Measurements from ENCODE around the gene FOXN3.
"Not testable (repeated sequence)": the region's sequence is repeated elsewhere in the genome, so short reads cannot be mapped to it uniquely, and the experiment has no call there.

Gene FOXN3

GRCh38 chr14:89158701-89159100, 258.3 kb downstream of the FOXN3 start:
- FAIRE-seq, result no peak

- FAIRE-seq, result not testable (repeated sequence)
Observed at GRCh38 chr14:89158104-89158503, 258.9 kb downstream of the FOXN3 start.

GRCh38 chr14:89155491-89155890, 261.5 kb downstream of the FOXN3 start:
- no peak for FAIRE-seq

GRCh38 chr14:89151693-89152092, 265.3 kb downstream of the FOXN3 start:
- not testable (repeated sequence) for FAIRE-seq

GRCh38 chr14:89146274-89146673, 270.8 kb downstream of the FOXN3 start:
- FAIRE-seq, result no peak

GRCh38 chr14:89144642-89145041, 272.4 kb downstream of the FOXN3 start:
- no peak for FAIRE-seq

GRCh38 chr14:89144066-89144465, 273.0 kb downstream of the FOXN3 start:
- no peak for FAIRE-seq

DNA sequence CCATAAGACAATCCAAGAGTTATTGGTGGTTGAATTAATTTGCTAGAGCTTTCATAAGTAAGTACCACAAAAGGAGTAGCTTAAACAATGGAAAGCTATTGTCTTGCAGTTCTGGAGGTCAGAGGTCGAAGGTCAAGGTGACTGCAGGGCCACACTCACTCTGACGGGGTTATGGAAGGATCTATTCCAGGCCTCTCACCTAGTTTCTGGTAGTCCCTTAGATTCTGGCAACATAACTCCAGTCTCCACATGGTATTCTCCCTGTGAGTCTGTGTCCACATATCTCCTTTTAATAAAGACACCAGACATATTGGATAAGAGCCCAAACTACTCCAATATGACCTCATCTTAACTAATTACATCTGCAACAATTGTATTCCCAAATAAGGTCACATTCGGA, 273.4 kb downstream of the FOXN3 start:
- FAIRE-seq, result no peak

DNA sequence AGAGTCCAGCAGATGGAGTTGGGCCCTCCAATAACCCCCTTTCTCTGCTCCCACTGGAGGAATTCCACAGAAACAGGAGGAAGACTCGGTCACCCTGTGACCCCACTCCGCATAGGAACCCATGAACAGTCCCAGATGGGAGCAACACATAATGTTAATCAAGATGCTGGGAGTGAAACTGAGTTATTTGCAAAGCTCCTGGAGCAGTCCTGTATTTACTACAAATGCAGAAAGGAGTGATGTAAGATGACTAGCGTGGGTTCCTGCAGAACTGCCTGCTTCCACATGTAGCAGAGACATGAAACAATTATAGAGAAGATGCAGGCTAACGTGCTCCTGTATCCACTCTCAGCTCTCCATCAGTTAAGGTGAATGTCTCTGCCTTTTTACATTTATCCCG, 274.7 kb downstream of the FOXN3 start:
- no peak for FAIRE-seq

GRCh38 chr14:89141862-89142261, 275.2 kb downstream of the FOXN3 start:
- no peak for FAIRE-seq

DNA sequence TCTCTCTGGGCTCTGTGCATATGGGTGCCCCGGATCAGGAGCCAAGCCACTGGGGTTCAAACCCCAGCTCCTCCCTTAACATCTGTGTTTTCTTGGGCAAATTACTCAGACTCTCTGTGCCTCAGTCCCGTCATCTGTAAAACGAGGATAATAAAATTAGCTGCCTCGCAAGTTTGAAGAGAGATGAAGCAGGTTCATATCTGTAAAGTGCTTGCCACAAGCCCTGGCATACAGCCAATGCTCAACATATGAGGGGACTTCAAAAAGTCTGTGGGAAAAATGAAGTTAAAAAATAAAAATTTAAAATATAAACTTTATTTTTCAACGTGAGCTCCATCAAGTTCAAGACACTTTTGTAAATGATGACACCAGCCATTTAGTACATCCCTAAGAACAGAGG, 276.7 kb downstream of the FOXN3 start:
- no peak for FAIRE-seq

DNA sequence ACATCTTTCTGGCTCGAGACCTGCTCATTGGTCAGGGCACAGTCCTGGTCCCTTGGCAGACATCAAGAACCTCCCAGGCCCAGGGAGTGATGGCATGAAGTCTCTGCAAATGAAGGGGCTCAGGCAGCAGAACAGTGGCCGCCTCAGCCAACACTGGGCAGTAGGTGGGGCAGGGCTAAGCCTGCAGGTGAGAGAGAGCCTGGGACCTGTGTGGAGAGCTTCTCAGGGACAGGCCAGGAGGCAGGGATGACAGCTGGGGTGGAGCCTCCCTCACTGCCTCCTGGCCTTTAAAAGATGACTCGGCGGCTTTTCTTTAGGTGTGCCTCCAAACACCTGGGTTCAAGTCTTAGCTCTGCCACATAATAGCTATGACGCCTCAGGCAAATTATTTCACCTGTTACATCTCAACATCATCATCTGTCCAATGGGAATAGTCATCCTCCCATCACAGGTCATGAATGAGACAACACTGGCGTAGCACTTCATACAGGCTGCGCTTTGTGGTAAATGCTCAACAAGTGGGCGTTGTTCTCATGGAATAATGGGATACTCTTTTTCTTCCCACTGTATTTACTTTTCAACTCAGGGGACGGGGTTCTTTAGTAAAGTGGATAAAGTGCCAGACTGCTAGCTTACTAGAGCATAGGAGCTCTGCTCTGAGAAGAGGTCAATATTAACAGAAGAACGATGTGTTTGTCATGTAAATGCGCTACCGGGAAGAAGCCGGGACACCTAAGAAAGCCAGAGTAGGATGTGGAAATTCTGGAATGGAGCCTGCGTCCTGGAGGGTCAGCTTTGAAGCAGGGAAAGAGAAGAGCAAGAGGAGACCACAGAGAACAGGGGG, 277.4 kb downstream of the FOXN3 start:
- FAIRE-seq, result no peak

GRCh38 chr14:89138846-89139245, 278.2 kb downstream of the FOXN3 start:
- FAIRE-seq, result no peak

- no peak for FAIRE-seq
Observed at GRCh38 chr14:89137526-89138163, 279.4 kb downstream of the FOXN3 start.

DNA sequence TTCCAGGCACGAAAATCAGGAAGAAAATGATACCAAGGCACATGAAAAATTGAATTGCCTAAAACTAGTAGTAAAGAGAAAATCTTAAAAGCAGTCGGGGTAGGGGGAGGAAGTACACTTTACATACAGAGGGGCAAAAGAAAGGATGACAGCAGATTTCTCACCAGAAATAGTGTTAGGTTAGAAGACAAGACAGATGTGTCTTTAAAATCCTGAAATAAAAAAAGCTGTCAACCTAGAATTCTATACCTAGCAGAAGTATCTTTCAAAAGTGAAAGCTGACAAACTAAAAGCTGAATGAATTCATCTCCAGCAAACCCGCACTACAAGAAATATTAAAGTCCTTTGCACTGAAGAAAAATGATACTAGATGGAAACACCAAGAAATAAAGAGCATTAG, 280.4 kb downstream of the FOXN3 start:
- FAIRE-seq, result no peak

GRCh38 chr14:89134640-89135039, 282.4 kb downstream of the FOXN3 start:
- FAIRE-seq, result no peak

- FAIRE-seq, result no peak
Observed at GRCh38 chr14:89131004-89131750, 285.9 kb downstream of the FOXN3 start.

- no peak for FAIRE-seq
Observed at GRCh38 chr14:89129570-89129969, 287.5 kb downstream of the FOXN3 start.

GRCh38 chr14:89128311-89129026, 288.6 kb downstream of the FOXN3 start:
- no peak for FAIRE-seq

GRCh38 chr14:89126461-89126860, 290.6 kb downstream of the FOXN3 start:
- FAIRE-seq, result no peak

DNA sequence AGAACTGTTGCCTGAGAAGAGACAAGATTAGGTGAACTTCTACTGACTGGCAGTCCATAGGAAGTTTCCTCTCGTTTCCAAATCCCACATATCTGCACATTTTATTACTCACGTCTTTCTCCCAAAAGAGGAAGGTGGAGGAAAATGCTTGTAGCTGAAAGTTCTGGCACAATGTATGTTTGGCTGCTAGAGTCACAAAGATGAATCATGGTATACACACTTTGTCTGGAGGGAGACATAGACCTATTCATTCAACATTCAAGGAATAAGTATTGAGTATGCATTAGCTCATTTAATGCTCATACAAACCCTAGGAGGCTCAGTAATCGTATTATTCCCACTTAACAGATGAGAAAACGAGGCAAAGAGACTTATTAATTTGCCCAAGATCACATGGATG, 291.8 kb downstream of the FOXN3 start:
- no peak for FAIRE-seq

- FAIRE-seq, result no peak
Observed at GRCh38 chr14:89123851-89124250, 293.2 kb downstream of the FOXN3 start.

DNA sequence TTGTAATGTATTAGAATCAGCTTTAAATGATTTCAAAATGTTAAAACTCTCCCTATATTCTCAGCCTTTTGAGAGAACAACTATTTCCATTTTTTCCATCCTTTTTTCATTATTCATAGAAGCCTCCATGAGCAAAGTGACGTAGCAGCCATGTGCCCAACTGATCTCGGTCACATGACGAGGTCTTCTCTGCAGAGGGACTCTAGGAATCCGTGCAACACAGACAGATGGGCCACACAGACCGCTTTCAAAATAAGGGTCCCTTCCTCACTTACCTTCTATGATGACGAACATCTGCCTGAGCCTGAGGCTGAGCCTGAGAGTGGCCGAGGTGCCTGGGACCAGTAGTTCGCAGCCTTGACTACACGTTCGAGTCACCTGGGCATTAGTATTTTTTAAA, 293.8 kb downstream of the FOXN3 start:
- no peak for FAIRE-seq

All from islet of Langerhans (tissue), 1 donor.